ENCODE results near the gene SLF2. TPM values are rescaled to one million over a fixed set of nuclear protein-coding genes. Genes with fewer than 3 reads are reported as not detected.

The SLF2 gene
- total and polyA plus RNA-seq, 9 of the 15 experiments (the other 6 are each of a cell fraction or from before 2014, with no cell fraction given): 1.7 to 18.4 (median 7.8) TPM

DNA sequence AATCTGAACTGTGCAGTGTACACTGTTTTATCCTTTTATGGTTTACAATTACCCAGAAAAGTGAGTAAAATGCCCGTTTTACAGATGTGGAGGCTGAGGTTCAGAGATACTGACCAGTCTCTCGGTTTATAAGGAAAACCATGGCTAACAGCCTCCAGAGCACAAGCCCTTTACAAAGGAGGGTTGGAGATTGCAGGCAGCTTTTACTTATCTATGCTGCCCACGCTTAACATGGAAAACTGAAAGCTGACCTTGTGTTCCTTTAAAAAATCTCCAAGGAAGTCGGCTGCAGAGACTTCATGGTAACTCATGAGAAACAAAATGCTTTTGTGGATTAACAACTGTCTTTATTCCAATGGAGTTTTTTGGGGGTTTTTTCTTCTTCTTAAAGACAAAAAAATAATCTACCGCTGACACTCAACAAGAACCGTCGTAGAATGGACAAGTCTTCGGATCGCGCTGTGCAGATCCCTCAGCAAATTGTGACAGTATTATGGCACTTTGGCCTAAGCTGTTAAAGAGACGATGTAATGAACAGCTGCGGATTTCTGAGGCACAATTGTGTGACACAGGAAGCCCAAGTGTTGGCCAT, 654 bp upstream of the SLF2 start:
- WGBS (ENCODE audit: insufficient coverage, low coverage, missing lambda C conversion rate): 1% methylated on average over 12 of the region's 12 CpGs
- Histone ChIP-seq H3K9me1 (ENCODE audit: control insufficient read depth, insufficient read depth, low read length) (no peaks in the 10 kb centered on the region), H3K79me2 (ENCODE audit: control insufficient read depth, insufficient read depth, low read length) (peaks cover 27% of the 10 kb centered on the region), H3K4me2 (ENCODE audit: insufficient read depth, low read length) (peak overlapping the region; percentile 96), H3K36me3 (ENCODE audit: control insufficient read depth, insufficient read depth, low read length) (peaks cover 18% of the 10 kb centered on the region; the same call in 2 of the 3 replicates), H4K20me1 (replicated peaks; ENCODE audit: control insufficient read depth, insufficient read depth, low read length) (no peaks in the 10 kb centered on the region; the same call in 1 of the 2 replicates), H3K4me1 (replicated peaks in 1 of 2; ENCODE audit: control insufficient read depth in 2 of 2, insufficient read depth in 2 of 2, low read length in 2 of 2) (peaks cover 14 to 18% of the 10 kb centered on the region in 2 experiments), H3K27ac (ENCODE audit: extremely low read depth, low read depth, low read length) (peak overlapping the region; percentile 89), H3K9ac (ENCODE audit: insufficient read depth in 1 of 2, low read depth in 2 of 2, low read length in 2 of 2) (peak overlapping the region; percentile 59 to 70), H3K27me3 (ENCODE audit: control insufficient read depth in 2 of 2, insufficient read depth in 2 of 2, low read length in 2 of 2) (no peaks in the 10 kb centered on the region), H3K9me3 (replicated peaks; ENCODE audit: control insufficient read depth, insufficient read depth, low read depth, low read length) (no peaks in the 10 kb centered on the region), H3K4me3 (peak overlapping the region; percentile 92), H2AFZ (ENCODE audit: low read depth, low read length) (peak overlapping the region; percentile 98)
- in situ Hi-C loops (cut with MboI) (no loop called here), intact Hi-C loops (cut with micrococcal nuclease) (no loop called here)
- no TSS peak for BruUV-seq (replicated peaks)
- ATAC-seq (no peak), FAIRE-seq (no peak), DNase-seq (ENCODE audit: extremely low read depth in 1 of 4, low spot score in 3 of 4) (peak; percentile 16 to 64 (median 27))
- ChIA-PET CTCF (ENCODE audit: low intra/inter-chr PET ratio) (no interaction called here), POLR2A (interaction anchor here (1.6 kb wide), 1 partner anchor 16 kb away, joined by 3 read pairs; no protein-coding TSS in a partner anchor)
- TF ChIP-seq PYGO2 (tag; IDR thresholded peaks at IDR 0.05) (no peak), TAL1 (IDR thresholded peaks at IDR 0.05) (peak; percentile 41), ZNF589 (CRISPR knock-in tag; IDR thresholded peaks at IDR 0.05; ENCODE audit: low read depth) (peak; percentile 69; the same call in 1 of the 2 replicates), KDM1A (IDR thresholded peaks at IDR 0.05) (peak; percentile 91 to 92), BCOR (IDR thresholded peaks at IDR 0.05) (peak; percentile 96), ZC3H11A (IDR thresholded peaks at IDR 0.05; ENCODE audit: low read depth, low read length) (no peak), TCF3 (CRISPR knock-in tag; IDR thresholded peaks at IDR 0.05) (peak; percentile 49), HDAC2 (IDR thresholded peaks at IDR 0.05) (peak; percentile 90), RCOR1 (IDR thresholded peaks at IDR 0.05; ENCODE audit: borderline replicate concordance in 1 of 2, low read depth in 2 of 2, low read length in 2 of 2) (peak; percentile 57 to 90; a peak in 3 of 4 replicates), KDM5B (IDR thresholded peaks at IDR 0.05; ENCODE audit: insufficient replicate concordance, low read depth, low read length) (peak; percentile 8), ADNP (tag; IDR thresholded peaks at IDR 0.05) (peak; percentile 95), ZNF766 (CRISPR knock-in tag; conservative IDR thresholded peaks at IDR 0.05) (peak; percentile 60; the same call in 1 of the 2 replicates), ARID1B (IDR thresholded peaks at IDR 0.05) (peak; percentile 37; the same call in 1 of the 2 replicates), ZNF121 (CRISPR knock-in tag; conservative IDR thresholded peaks at IDR 0.05) (no peak)
- TF ChIP-seq, protein P1, sequence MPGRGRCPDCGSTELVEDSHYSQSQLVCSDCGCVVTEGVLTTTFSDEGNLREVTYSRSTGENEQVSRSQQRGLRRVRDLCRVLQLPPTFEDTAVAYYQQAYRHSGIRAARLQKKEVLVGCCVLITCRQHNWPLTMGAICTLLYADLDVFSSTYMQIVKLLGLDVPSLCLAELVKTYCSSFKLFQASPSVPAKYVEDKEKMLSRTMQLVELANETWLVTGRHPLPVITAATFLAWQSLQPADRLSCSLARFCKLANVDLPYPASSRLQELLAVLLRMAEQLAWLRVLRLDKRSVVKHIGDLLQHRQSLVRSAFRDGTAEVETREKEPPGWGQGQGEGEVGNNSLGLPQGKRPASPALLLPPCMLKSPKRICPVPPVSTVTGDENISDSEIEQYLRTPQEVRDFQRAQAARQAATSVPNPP (IDR thresholded peaks at IDR 0.05; ENCODE audit: borderline replicate concordance, insufficient read depth, insufficient read length): no peak
